Measurements from ENCODE around the gene CISD1.

DNA sequence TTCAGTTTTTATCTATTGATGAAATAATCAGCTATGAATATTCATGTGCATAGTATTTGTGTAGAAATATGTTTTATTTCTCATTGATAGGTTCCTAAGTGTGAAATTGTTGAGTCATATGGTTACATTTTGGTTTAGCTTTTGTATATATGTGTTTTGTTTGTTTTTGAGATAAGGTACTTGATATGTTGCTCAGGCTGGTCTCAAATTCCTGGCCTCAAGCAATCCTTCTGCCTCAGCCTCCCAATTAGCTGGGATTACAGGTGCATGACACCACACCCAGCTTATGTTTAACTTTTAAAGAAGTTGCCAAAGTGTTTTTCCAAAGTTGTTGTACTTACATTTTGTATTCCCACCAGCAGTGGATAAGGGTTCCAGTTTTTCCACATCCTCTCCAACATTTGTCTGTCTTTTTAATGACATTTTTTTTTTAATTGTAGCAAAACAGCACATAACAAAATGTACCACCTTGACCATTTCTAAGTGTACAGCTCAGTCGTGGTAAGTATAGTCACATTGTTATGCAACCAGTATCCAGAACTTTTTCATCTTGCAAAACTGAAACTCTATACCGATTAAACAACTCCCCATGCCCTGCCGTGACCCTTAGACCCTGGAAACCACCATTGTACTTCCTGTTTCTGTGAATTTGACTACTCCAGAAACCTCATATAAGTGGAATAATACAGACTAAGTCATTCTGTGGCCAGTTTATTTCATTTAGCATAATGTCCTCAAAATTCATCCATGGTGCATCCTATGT is 53.3 kb downstream of the CISD1 start:
- TF ChIP-seq POLR2A (IDR thresholded peaks at IDR 0.05; ENCODE audit: low read depth, low read length) (no peak), SPI1 (IDR thresholded peaks at IDR 0.05; ENCODE audit: low read depth, low read length) (peak; percentile 52; the same call in 1 of the 2 replicates), PAX5 (IDR thresholded peaks at IDR 0.05; ENCODE audit: insufficient read depth, low read length, severe bottlenecking) (no peak), TAF1 (IDR thresholded peaks at IDR 0.05; ENCODE audit: low read depth, low read length) (no peak), POLR2AphosphoS5 (IDR thresholded peaks at IDR 0.05; ENCODE audit: low read depth, low read length) (no peak), POU2F2 (IDR thresholded peaks at IDR 0.05; ENCODE audit: low read depth, low read length) (no peak)
